HG02840 (cell line): ENCODE results near the gene MAD1L1.

ENCODE experiments used
- ATAC-seq: cut with Tn5 transposase; IDR thresholded peaks from one replicate; pipeline ENCODE4 v1.9.1; 2021; ENCODE audit warnings: mild to moderate bottlenecking, moderate library complexity, moderate number of reproducible peaks; ENCODE audit not compliant: unreplicated experiment, low FRiP score

MAD1L1 gene

GRCh38 chr7:1952781-1953180, 280.0 kb downstream of the MAD1L1 start:
- no peak for ATAC-seq

- ATAC-seq = no peak
These were observed 280.5 kb downstream of the MAD1L1 start for GRCh38 chr7:1952169-1952760.

- no peak for ATAC-seq
These were observed 281.1 kb downstream of the MAD1L1 start for GRCh38 chr7:1951600-1951999.

GRCh38 chr7:1951159-1951536, 281.6 kb downstream of the MAD1L1 start:
- no peak for ATAC-seq

- no peak for ATAC-seq
These were observed 282.1 kb downstream of the MAD1L1 start for GRCh38 chr7:1950452-1951158.

- no peak for ATAC-seq
These were observed 282.7 kb downstream of the MAD1L1 start for GRCh38 chr7:1950066-1950451.

GRCh38 chr7:1949681-1950055, 283.1 kb downstream of the MAD1L1 start:
- ATAC-seq = no peak

GRCh38 chr7:1948887-1949680, 283.7 kb downstream of the MAD1L1 start:
- no peak for ATAC-seq

GRCh38 chr7:1948301-1948796, 284.4 kb downstream of the MAD1L1 start:
- ATAC-seq = no peak

- no peak for ATAC-seq
These were observed 285.0 kb downstream of the MAD1L1 start for GRCh38 chr7:1947586-1948217.

GRCh38 chr7:1946773-1947450, 285.8 kb downstream of the MAD1L1 start:
- no peak for ATAC-seq

- ATAC-seq = no peak
These were observed 286.5 kb downstream of the MAD1L1 start for GRCh38 chr7:1946025-1946772.

GRCh38 chr7:1945558-1945957, 287.2 kb downstream of the MAD1L1 start:
- no peak for ATAC-seq

GRCh38 chr7:1944619-1945210, 288.0 kb downstream of the MAD1L1 start:
- no peak for ATAC-seq

- ATAC-seq = no peak
These were observed 288.7 kb downstream of the MAD1L1 start for GRCh38 chr7:1943933-1944618.

- no peak for ATAC-seq
These were observed 289.4 kb downstream of the MAD1L1 start for GRCh38 chr7:1943326-1943725.

GRCh38 chr7:1942941-1943289, 289.8 kb downstream of the MAD1L1 start:
- ATAC-seq = no peak

GRCh38 chr7:1942243-1942940, 290.4 kb downstream of the MAD1L1 start:
- ATAC-seq = no peak
